Measurements from ENCODE around the gene SETSIP.
"Not testable (repeated sequence)": the region's sequence is repeated elsewhere in the genome, so short reads cannot be mapped to it uniquely, and the experiment has no call there.

Gene SETSIP

GRCh38 chr1:92045766-92046495 is 29.3 kb downstream of the SETSIP start:
- DNase-seq, result no peak

- DNase-seq, result no peak
Measured at GRCh38 chr1:92043621-92044020, 31.6 kb downstream of the SETSIP start.

GRCh38 chr1:92040971-92041370 is 34.2 kb downstream of the SETSIP start:
- no peak for DNase-seq

GRCh38 chr1:92038695-92039346 is 36.4 kb downstream of the SETSIP start:
- no peak for DNase-seq

- DNase-seq, result no peak
Measured at GRCh38 chr1:92037400-92037799, 37.8 kb downstream of the SETSIP start.

- no peak for DNase-seq
Measured at GRCh38 chr1:92031281-92032110, 43.7 kb downstream of the SETSIP start.

GRCh38 chr1:92030656-92031107 is 44.5 kb downstream of the SETSIP start:
- DNase-seq, result no peak

- no peak for DNase-seq
Measured at GRCh38 chr1:92029241-92029922, 45.8 kb downstream of the SETSIP start.

GRCh38 chr1:92026806-92027205 is 48.4 kb downstream of the SETSIP start:
- DNase-seq, result no peak

GRCh38 chr1:92026042-92026441 is 49.2 kb downstream of the SETSIP start:
- not testable (repeated sequence) for DNase-seq
